C4-2B (cell line): ENCODE data around the gene MYO1D.

Experiments used
- ZFX ChIP-seq: fragments of 450-650 bp; IDR thresholded peaks from 2 replicates; pipeline ENCODE4 v1.6.1; 2017
- TF ChIP-seq, protein P1 (sequence below): fragments of 450-650 bp; conservative IDR thresholded peaks from 2 replicates; pipeline ENCODE4 v1.5.1; 2017; ENCODE audit warnings: mild to moderate bottlenecking

- TF ChIP-seq, protein P1, sequence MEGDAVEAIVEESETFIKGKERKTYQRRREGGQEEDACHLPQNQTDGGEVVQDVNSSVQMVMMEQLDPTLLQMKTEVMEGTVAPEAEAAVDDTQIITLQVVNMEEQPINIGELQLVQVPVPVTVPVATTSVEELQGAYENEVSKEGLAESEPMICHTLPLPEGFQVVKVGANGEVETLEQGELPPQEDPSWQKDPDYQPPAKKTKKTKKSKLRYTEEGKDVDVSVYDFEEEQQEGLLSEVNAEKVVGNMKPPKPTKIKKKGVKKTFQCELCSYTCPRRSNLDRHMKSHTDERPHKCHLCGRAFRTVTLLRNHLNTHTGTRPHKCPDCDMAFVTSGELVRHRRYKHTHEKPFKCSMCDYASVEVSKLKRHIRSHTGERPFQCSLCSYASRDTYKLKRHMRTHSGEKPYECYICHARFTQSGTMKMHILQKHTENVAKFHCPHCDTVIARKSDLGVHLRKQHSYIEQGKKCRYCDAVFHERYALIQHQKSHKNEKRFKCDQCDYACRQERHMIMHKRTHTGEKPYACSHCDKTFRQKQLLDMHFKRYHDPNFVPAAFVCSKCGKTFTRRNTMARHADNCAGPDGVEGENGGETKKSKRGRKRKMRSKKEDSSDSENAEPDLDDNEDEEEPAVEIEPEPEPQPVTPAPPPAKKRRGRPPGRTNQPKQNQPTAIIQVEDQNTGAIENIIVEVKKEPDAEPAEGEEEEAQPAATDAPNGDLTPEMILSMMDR = no peak
- no peak for TF ChIP-seq ZFX
These were observed 50.8 kb downstream of the MYO1D start for GRCh38 chr17:32826076-32826475.
